DND-41 (cell line): ENCODE measurements around the gene CAB39L.

ENCODE experiments used
- EZH2 ChIP-seq: IDR thresholded peaks from 3 replicates; pipeline ENCODE4 v1.6.1; 2012; ENCODE audit warnings: borderline replicate concordance, low read depth, mild to moderate bottlenecking, moderate library complexity, low read length, inconsistent platforms; ENCODE audit not compliant: severe bottlenecking
- TF ChIP-seq, protein P1 (sequence below): IDR thresholded peaks from 2 replicates; pipeline ENCODE4 v1.5.1; 2012; ENCODE audit warnings: borderline replicate concordance, low read length, moderate library complexity, mild to moderate bottlenecking; ENCODE audit not compliant: poor library complexity, severe bottlenecking; ENCODE audit errors: extremely low read depth

DNA sequence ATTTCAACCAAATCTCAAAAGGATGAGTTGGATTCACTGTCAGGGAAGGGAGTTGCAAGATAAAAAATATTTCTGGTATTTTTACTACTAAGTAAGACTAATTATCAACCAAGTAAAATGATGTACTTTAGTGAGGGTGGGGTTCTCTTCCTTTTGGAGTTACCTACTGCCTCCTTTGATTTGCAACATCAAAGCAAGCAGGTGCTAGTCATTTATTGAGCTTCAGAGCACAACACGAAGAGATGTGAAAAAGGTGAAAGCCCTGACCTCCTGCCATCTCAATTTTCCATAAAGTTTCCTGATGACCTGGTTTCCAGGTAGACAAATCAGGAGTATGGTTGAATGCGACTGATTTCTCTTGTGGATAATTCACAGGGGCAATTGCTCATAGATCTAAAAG, 100.1 kb downstream of the CAB39L start:
- TF ChIP-seq, protein P1, sequence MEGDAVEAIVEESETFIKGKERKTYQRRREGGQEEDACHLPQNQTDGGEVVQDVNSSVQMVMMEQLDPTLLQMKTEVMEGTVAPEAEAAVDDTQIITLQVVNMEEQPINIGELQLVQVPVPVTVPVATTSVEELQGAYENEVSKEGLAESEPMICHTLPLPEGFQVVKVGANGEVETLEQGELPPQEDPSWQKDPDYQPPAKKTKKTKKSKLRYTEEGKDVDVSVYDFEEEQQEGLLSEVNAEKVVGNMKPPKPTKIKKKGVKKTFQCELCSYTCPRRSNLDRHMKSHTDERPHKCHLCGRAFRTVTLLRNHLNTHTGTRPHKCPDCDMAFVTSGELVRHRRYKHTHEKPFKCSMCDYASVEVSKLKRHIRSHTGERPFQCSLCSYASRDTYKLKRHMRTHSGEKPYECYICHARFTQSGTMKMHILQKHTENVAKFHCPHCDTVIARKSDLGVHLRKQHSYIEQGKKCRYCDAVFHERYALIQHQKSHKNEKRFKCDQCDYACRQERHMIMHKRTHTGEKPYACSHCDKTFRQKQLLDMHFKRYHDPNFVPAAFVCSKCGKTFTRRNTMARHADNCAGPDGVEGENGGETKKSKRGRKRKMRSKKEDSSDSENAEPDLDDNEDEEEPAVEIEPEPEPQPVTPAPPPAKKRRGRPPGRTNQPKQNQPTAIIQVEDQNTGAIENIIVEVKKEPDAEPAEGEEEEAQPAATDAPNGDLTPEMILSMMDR: no peak
- no peak for TF ChIP-seq EZH2
